Stimulated activated CD4-positive, alpha-beta T cell treated with anti-CD3 and anti-CD28 coated beads, Interleukin-15, amount 100 ng/mL, for 1 hour (primary cell): ENCODE results near the gene MVP.
"Not testable (repeated sequence)": the region's sequence is repeated elsewhere in the genome, so short reads cannot be mapped to it uniquely, and the experiment has no call there.

Experiments used
- DNase-seq, 2 donors: peaks; one replicate each; pipeline ENCODE4 v3.0.0-alpha.2; 2020; ENCODE audit warnings: low read depth in 1 of 2, low spot score in 1 of 2

MVP gene

GRCh38 chr16:29815032-29815721, 5.1 kb upstream of the MVP start:
- peak in 1 of 2 donors; percentile 42 for DNase-seq

GRCh38 chr16:29815793-29816693, 4.2 kb upstream of the MVP start, which contains the start of gene PAGR1:
Gene PAGR1, plus strand, starts transcription at chr16:29816152. Its CDS starts 374 bp downstream, at chr16:29816526.
- peak; percentile 96 to 98 for DNase-seq

DNA sequence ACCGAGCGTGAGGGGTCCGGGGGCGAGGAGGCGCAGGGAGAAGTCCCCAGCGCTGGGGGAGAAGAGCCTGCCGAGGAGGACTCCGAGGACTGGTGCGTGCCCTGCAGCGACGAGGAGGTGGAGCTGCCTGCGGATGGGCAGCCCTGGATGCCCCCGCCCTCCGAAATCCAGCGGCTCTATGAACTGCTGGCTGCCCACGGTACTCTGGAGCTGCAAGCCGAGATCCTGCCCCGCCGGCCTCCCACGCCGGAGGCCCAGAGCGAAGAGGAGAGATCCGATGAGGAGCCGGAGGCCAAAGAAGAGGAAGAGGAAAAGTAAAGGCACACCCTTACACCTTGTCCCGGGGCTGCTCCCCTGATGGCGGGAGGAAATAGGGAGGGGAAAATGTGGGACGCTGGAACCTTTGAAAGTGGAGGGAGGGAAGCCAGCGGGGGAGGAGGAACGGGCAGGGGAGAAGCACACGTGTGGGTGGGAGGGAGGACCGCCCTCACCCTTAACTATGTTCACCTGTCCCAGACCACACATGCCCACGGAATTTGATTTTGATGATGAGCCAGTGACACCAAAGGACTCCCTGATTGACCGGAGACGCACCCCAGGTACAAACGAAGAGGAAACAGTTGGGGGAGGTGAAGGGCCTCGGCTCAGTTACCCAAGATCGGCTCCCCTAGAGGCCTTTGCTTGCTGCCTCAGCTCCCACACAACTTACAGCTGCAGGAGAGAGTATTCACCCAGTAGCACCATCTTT, 3.4 kb upstream of the MVP start:
- peak in 1 of 2 donors; percentile 40 for DNase-seq

GRCh38 chr16:29818082-29818481, 2.2 kb upstream of the MVP start:
- DNase-seq, result no peak

GRCh38 chr16:29819506-29819905, 756 bp upstream of the MVP start:
- no peak for DNase-seq

- DNase-seq, result no peak
Measured at GRCh38 chr16:29820730-29821642, 724 bp downstream of the MVP start.

DNA sequence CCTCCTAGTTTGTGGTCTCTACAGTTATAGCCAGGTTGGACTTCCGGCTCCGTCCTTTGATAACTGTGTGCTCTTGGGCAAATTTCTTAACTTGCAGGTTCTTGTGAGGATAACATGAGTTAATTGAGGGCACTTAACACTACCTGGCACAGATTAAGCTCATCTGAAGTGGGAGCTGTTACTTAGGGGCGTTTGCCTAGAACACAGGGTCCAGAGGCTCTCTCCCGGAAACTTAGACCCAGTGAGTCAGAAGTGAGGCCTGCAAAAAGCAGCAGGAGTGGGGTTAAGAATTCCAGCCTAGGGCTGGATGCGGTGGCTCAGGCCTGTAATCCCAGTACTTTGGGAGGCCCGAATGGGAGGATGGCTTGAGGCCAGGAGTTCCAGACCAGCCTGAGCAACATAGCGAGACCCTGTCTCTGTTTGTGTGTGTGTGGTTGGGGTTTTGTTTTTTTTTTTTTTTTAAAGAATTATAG, 1.4 kb downstream of the MVP start:
- DNase-seq, result no peak

GRCh38 chr16:29824589-29825144, 4.4 kb downstream of the MVP start:
- DNase-seq, result no peak

DNA sequence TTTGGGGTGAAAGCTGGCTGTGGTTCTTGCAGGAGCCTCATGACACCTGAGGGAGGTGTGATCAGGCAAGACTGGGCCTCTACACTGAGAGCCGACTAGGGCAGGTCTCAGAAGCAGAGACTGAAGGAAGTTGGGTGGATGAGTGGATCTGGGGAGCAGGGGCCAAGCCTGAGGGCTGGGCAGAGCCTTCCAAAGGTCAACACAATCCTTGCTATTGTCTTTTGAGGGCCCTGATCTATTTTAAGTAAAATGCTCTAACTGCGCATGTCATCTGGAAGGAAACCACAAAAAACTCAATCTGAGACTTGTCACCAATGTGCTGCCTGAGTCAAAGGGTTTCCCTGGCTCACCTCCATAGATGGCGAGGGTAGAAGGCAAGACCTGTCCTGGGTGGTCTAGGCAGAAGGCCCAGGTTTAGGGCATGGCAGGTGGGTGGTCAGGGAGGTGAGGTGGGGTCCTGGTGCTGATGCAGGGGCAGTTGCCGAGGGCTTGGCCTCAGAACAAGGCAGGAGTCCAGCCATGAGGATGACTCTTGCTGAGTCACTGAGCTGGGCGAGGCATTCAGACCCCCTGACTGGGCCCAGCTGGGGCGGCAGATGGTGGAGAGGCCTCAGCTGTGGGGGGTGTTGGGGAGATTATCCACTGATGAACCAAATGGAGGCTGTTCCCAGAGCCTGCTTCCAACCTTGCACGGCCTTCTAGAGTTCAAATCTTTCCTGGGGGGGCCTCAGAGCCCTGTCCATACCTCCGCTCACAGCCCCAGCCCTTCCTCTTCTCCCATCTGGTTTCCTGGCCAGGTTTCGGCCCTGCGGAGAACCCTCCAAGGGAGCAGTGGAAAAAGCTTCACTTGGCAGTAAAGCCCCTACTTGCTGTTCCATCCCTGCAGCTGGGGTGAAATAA, 5.1 kb downstream of the MVP start:
- no peak for DNase-seq

DNA sequence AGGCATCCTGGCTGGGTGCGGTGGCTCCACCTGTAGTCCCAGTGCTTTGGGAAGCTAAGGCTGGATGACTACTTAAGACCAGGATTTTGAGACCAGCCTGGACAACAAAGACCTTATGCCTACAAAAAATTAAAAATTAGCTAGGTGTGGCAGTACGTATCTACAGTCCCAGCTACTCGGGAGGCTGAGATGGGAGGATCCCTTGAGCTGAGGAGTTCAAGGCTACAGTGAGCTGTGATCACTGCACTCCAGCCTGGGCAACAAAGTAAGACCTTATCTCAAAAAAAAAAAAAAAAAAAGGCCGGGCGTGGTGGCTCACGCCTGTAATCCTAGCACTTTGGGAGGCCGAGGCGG, 6.1 kb downstream of the MVP start:
- DNase-seq, result no peak

- no peak for DNase-seq
Measured at GRCh38 chr16:29830774-29831173, 10.5 kb downstream of the MVP start.

GRCh38 chr16:29831490-29831889, 11.2 kb downstream of the MVP start:
- no peak for DNase-seq

DNA sequence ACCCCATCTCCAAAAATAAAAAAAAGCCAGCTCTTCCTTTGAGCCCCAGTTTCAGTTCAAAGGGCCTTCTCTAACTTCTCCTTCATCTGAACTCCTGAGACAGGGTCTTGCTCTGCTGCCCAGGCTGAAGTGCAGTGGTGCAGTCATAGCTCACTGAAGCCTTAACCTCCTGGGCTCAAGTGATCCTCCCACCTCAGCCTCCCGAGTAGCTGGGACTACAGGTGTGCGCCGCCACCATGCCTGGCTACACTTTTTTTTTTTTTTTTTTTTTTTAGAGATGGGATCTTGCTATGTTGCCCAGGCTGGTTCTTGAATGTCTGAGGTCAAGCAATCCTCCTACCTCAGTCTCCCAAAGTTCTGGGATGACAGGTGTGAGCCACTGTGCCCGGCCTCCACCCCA, 13.0 kb downstream of the MVP start:
- not testable (repeated sequence) for DNase-seq

GRCh38 chr16:29834079-29834478, 13.8 kb downstream of the MVP start:
- no peak for DNase-seq

GRCh38 chr16:29835926-29836325, 15.7 kb downstream of the MVP start:
- DNase-seq, result no peak

- DNase-seq, result no peak
Measured at GRCh38 chr16:29836623-29837022, 16.4 kb downstream of the MVP start.

GRCh38 chr16:29837841-29838240, 17.6 kb downstream of the MVP start:
- no peak for DNase-seq

- DNase-seq, result no peak
Measured at GRCh38 chr16:29839822-29840221, 19.6 kb downstream of the MVP start.

DNA sequence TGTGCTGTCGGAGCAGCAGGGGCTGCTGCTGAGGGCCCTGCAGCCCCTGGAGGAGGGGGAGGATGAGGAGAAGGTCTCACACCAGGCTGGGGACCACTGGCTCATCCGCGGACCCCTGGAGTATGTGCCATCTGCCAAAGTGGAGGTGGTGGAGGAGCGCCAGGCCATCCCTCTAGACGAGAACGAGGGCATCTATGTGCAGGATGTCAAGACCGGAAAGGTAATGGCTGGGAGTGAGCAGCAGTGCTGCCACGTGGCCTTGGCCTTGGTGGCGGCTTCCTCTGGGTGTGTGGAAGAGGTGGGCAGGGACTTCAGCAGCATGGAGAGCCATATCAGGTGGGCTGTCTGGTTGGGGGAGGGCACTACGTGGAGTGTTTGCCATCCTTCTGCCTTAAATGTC, 20.0 kb downstream of the MVP start:
- DNase-seq, result no peak
